MCF 10A (cell line): Measurements from ENCODE around the gene VPS4A. TPM values are rescaled to one million over a fixed set of nuclear protein-coding genes. Genes with fewer than 3 reads are reported as not detected.

Experiments used
- BruUV-seq: library from RNA; stranded (reverse); fragments of 400-500 nt; replicated peaks from 2 replicates; lab custom pipeline; 2021; lab: Mats Ljungman, UMichigan
- CTCF ChIA-PET: fragments of 300-600 bp; sonication (Branson Sonifier 250); formaldehyde crosslinking; extraction: SDS; loops from one replicate; lab custom pipeline; 2021; ENCODE audit warnings: antibody characterized with exemption, inconsistent platforms; lab: Yijun Ruan, JAX
- POLR2A ChIA-PET: fragments of 300-600, 350-650 bp; sonication (Branson Sonifier 250); formaldehyde crosslinking; extraction: SDS; loops from one replicate; lab custom pipeline; 2020; ENCODE audit warnings: antibody characterized with exemption, inconsistent platforms; lab: Yijun Ruan, JAX
- DNase-seq: peaks from one replicate; pipeline ENCODE4 v3.0.0-alpha.2; 2018; ENCODE audit not compliant: unreplicated experiment
- H3K27ac Mint-ChIP-seq: one replicate; pipeline ENCODE4 v1.8.0; 2022; ENCODE audit warnings: mild to moderate bottlenecking, low read depth, mixed read lengths; ENCODE audit not compliant: unreplicated experiment
- H3K27me3 Mint-ChIP-seq: one replicate; pipeline ENCODE4 v1.8.0; 2022; ENCODE audit warnings: mixed read lengths; ENCODE audit not compliant: insufficient read depth, unreplicated experiment
- H3K36me3 Mint-ChIP-seq: one replicate; pipeline ENCODE4 v1.8.0; 2022; ENCODE audit warnings: mild to moderate bottlenecking, moderate library complexity, mixed read lengths; ENCODE audit not compliant: insufficient read depth, unreplicated experiment
- H3K4me1 Mint-ChIP-seq: one replicate; pipeline ENCODE4 v1.8.0; 2022; ENCODE audit warnings: mixed read lengths; ENCODE audit not compliant: insufficient read depth, unreplicated experiment
- H3K4me3 Mint-ChIP-seq: one replicate; pipeline ENCODE4 v1.8.0; 2022; ENCODE audit warnings: mild to moderate bottlenecking, moderate library complexity, mixed read lengths; ENCODE audit not compliant: unreplicated experiment
- H3K9me3 Mint-ChIP-seq: one replicate; pipeline ENCODE4 v1.8.0; 2022; ENCODE audit warnings: mixed read lengths; ENCODE audit not compliant: unreplicated experiment
- intact Hi-C: fragments of 100-400 bp; cut with micrococcal nuclease; formaldehyde crosslinking; loops from 2 replicates; pipeline ENCODE4 v1.14.1; 2022
- total RNA-seq: library from RNA; stranded (reverse); gene quantifications from 2 replicates; pipeline ENCODE4 v1.2.3, GENCODE V29; 2022
- TF ChIP-seq, protein P1 (sequence below): fragments of 200-600 bp; IDR thresholded peaks from one replicate; pipeline ENCODE4 v1.8.0; 2022; ENCODE audit warnings: antibody characterized with exemption, mild to moderate bottlenecking; ENCODE audit not compliant: unreplicated experiment

Gene VPS4A
- total RNA-seq, 1 experiment from 2014 or later, result 38.6 TPM

DNA sequence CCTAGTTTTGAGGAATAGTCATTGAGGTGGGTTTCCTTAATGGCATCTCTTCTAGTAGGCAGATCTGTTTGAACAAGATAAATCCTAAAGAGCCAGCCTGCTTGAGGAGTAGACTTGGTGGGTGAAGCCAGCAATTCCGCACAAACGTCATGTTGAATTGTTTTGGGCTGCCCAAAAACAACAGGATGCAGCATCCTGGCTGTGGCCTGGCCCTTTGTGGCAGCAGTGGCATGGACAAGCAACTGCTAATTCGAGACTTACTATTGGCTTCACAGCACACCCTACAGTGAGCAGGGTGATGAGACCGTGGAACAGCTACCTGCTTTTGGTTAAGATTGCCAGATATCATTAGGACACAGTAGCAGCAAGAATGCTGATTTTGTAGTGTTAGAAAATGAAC is 9.3 kb upstream of the VPS4A start:
- Mint-ChIP-seq H3K4me1 (no peaks in the 10 kb centered on the region), H3K36me3 (peaks cover 48% of the 10 kb centered on the region), H3K9me3 (no peaks in the 10 kb centered on the region), H3K27ac (no peak overlapping the region), H3K4me3 (no peak overlapping the region), H3K27me3 (no peaks in the 10 kb centered on the region)
- intact Hi-C loops, result no loop called here
- BruUV-seq, result no TSS peak
- DNase-seq, result no peak
- ChIA-PET POLR2A (interaction anchor here (1.1 kb wide), 1 partner anchor 8 kb away, joined by 3 read pairs; no protein-coding TSS in a partner anchor), CTCF (interaction anchor here (0.7 to 2.6 kb wide), 4 partner anchors 9 to 16 kb away, joined by 3 to 12 read pairs (median 4); no protein-coding TSS in a partner anchor)
- TF ChIP-seq, protein P1, sequence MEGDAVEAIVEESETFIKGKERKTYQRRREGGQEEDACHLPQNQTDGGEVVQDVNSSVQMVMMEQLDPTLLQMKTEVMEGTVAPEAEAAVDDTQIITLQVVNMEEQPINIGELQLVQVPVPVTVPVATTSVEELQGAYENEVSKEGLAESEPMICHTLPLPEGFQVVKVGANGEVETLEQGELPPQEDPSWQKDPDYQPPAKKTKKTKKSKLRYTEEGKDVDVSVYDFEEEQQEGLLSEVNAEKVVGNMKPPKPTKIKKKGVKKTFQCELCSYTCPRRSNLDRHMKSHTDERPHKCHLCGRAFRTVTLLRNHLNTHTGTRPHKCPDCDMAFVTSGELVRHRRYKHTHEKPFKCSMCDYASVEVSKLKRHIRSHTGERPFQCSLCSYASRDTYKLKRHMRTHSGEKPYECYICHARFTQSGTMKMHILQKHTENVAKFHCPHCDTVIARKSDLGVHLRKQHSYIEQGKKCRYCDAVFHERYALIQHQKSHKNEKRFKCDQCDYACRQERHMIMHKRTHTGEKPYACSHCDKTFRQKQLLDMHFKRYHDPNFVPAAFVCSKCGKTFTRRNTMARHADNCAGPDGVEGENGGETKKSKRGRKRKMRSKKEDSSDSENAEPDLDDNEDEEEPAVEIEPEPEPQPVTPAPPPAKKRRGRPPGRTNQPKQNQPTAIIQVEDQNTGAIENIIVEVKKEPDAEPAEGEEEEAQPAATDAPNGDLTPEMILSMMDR, result no peak

DNA sequence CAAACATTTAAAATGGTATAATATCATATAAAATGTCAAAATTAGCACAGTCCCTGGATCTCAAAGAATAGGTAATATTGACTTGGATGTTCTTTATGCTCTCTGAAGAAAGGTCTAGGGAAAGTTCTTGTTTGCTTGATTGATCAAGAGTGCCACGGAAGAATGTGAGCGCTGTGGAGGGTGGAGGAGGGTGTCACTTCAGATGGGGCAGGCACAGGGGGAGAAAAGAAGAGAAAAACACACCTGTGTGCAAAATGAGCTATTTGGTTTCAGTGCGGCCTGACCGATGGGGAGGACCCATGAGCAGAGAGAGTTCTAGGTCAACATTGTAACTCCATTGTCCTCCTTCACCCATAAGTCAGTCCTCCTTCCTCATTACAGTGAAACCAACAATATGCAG is 8.8 kb upstream of the VPS4A start:
- TF ChIP-seq, protein P1, result no peak
- DNase-seq, result no peak
- no peaks in the 10 kb centered on the region for H3K27me3 Mint-ChIP-seq
- POLR2A ChIA-PET, result interaction anchor here (0.6 to 1.1 kb wide), 3 partner anchors 8 to 169 kb away, joined by 3 read pairs; no protein-coding TSS in a partner anchor
- no peaks in the 10 kb centered on the region for H3K4me1 Mint-ChIP-seq
- CTCF ChIA-PET, result interaction anchor here (0.7 to 2.6 kb wide), 4 partner anchors 15 to 178 kb away, joined by 3 to 12 read pairs (median 4); no protein-coding TSS in a partner anchor
- BruUV-seq, result no TSS peak
- peaks cover 46% of the 10 kb centered on the region for H3K36me3 Mint-ChIP-seq
- H3K9me3 Mint-ChIP-seq, result no peaks in the 10 kb centered on the region
- intact Hi-C loops, result no loop called here
- H3K4me3 Mint-ChIP-seq, result no peak overlapping the region
- H3K27ac Mint-ChIP-seq, result no peak overlapping the region

DNA sequence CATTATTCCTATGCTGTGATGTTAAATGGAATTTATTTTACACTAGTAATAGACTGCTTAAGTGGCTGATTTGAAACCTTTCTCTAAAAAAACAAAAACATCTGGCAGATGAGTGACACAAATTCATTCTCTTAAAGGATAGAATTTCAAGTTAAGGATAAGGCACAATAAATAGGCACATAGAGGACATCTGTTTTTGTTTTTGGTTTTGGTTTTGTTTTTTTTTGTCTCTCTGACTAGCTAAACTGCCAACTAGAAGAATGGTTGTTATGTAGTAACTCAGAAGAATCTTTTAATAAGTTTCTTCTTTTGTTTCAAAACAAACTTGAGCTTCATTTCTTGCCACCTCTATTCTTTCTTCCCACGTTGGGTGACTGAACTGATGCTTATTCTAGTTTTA is 5.1 kb upstream of the VPS4A start:
- POLR2A ChIA-PET, result interaction anchor here (0.7 kb wide), 1 partner anchor 627 kb away, joined by 3 read pairs; no protein-coding TSS in a partner anchor

DNA sequence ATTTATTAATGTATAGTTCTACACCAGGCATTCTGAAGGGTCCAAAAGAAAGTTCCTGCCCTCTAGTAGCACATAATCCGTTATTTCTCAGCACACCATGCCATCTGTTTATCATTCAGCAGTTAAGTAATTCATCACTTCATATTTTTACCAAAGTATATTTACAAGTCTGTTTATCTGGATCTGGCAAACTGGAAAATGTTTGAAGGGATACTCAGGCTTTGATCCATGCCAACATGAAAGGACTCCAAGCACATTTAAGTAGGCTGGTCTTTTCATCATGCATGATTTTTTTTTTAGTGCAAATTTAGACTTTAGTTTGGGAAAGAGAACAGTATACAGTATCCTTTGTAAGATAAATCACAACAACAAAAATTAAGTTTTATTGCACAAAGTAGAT is 4.1 kb upstream of the VPS4A start:
- Mint-ChIP-seq H3K4me1 (peaks cover 2% of the 10 kb centered on the region), H3K36me3 (peaks cover 26% of the 10 kb centered on the region), H3K4me3 (no peak overlapping the region), H3K9me3 (no peaks in the 10 kb centered on the region), H3K27me3 (no peaks in the 10 kb centered on the region), H3K27ac (no peak overlapping the region)
- no TSS peak for BruUV-seq
- ChIA-PET POLR2A (no interaction called here), CTCF (interaction anchor here (1.6 kb wide), 1 partner anchor 11 kb away, joined by 3 read pairs; no protein-coding TSS in a partner anchor)
- intact Hi-C loops, result no loop called here
- TF ChIP-seq, protein P1, result no peak
- DNase-seq, result no peak

More for the DNA sequence above, 5.1 kb upstream of the VPS4A start:
- CTCF ChIA-PET, result no interaction called here
- Mint-ChIP-seq H3K27ac (no peak overlapping the region), H3K9me3 (no peaks in the 10 kb centered on the region), H3K27me3 (no peaks in the 10 kb centered on the region), H3K4me3 (no peak overlapping the region), H3K36me3 (peaks cover 24% of the 10 kb centered on the region), H3K4me1 (no peaks in the 10 kb centered on the region)
- DNase-seq, result no peak
- TF ChIP-seq, protein P1, result no peak
- intact Hi-C loops, result no loop called here
- no TSS peak for BruUV-seq
